Measurements from ENCODE around the gene SPTLC2.

- no peak for TF ChIP-seq MYC (IDR thresholded peaks at IDR 0.05; ENCODE audit: low read depth, low read length)
- no peak for TF ChIP-seq CTCF (IDR thresholded peaks at IDR 0.05; ENCODE audit: low read depth, low read length)
- no peak for TF ChIP-seq POLR2A (IDR thresholded peaks at IDR 0.05; ENCODE audit: extremely low read depth, insufficient read length)
Observed at GRCh38 chr14:77495334-77495733, 121.1 kb downstream of the SPTLC2 start.
